Gastroesophageal sphincter (tissue), 4 donors: ENCODE measurements around the gene SOX21. TPM values are rescaled to one million over a fixed set of nuclear protein-coding genes. Genes with fewer than 3 reads are reported as not detected.

ENCODE experiments used
- ATAC-seq: fragments of 150-250 bp; one replicate; pipeline ENCODE4 v1.9.1; 2016; ENCODE audit warnings: mild to moderate bottlenecking, moderate library complexity
- H3K27ac ChIP-seq, 4 donors: fragments of 200-600 bp; sonication (generic) in 3 of 4; 1 replicate in 3 of 4; 2 replicates in 1 of 4; pipeline ENCODE4 v1.5.1; 2016 to 2019
- H3K27me3 ChIP-seq: fragments of 200-600 bp; sonication (generic); one replicate; pipeline ENCODE4 v1.5.1; 2019
- H3K36me3 ChIP-seq, 2 donors: fragments of 200-600 bp; sonication (generic); one replicate each; pipeline ENCODE4 v1.5.1; 2019; ENCODE audit warnings: control low read depth in 1 of 2
- H3K4me1 ChIP-seq, 3 donors: fragments of 200-600 bp; sonication (generic); 1 replicate in 2 of 3; 2 replicates in 1 of 3; pipeline ENCODE4 v1.5.1; 2016 to 2019; ENCODE audit warnings: control low read depth in 2 of 3
- H3K4me3 ChIP-seq, 2 donors: fragments of 200-600 bp; sonication (generic); one replicate each; pipeline ENCODE4 v1.5.1; 2019; ENCODE audit warnings: mild to moderate bottlenecking in 1 of 2, moderate library complexity in 1 of 2
- H3K9me3 ChIP-seq, 3 donors: fragments of 200-600 bp; sonication (generic); one replicate each; pipeline ENCODE4 v1.5.1; 2017 to 2019; ENCODE audit warnings: control low read depth in 2 of 3
- EP300 ChIP-seq: sonication (generic); formaldehyde crosslinking; IDR thresholded peaks from one replicate; pipeline ENCODE4 v1.6.1; 2017; ENCODE audit warnings: antibody characterized with exemption, mild to moderate bottlenecking
- POLR2A ChIP-seq, 2 donors: fragments of 450-650 bp; IDR thresholded peaks; one replicate each; pipeline ENCODE4 v1.6.1; 2017; ENCODE audit warnings: antibody characterized with exemption in 2 of 2, mild to moderate bottlenecking in 2 of 2, moderate library complexity in 1 of 2
- POLR2AphosphoS5 ChIP-seq: sonication (generic); formaldehyde crosslinking; IDR thresholded peaks from one replicate; pipeline ENCODE4 v1.6.1; 2017; ENCODE audit warnings: antibody characterized with exemption
- WGBS, 2 donors: methylation state at CpG; one replicate each; pipeline ENCODE4 v1.1.5; 2018; ENCODE audit warnings: low coverage in 1 of 2; 5-methylcytosine and 5-hydroxymethylcytosine counted together
- total RNA-seq, 4 donors: library from RNA; depleted of rRNA; stranded (reverse); fragments of >200 nt; gene quantifications; one replicate each; pipeline ENCODE4 v1.1.0, GENCODE V29; 2016
- TF ChIP-seq, protein P1 (sequence below), 4 experiments: fragments of 200-600 bp in 2 of 4; fragments of 450-650 bp in 2 of 4; sonication (generic) in 1 of 4; IDR thresholded peaks; one replicate each; pipeline ENCODE4 v1.5.1; 2017 to 2019; ENCODE audit warnings: antibody characterized with exemption in 4 of 4, mild to moderate bottlenecking in 2 of 4, moderate library complexity in 2 of 4

The SOX21 gene
- total RNA-seq, 4 donors from 2014 or later = 0.47 to 0.59 TPM; not detected in 2

DNA sequence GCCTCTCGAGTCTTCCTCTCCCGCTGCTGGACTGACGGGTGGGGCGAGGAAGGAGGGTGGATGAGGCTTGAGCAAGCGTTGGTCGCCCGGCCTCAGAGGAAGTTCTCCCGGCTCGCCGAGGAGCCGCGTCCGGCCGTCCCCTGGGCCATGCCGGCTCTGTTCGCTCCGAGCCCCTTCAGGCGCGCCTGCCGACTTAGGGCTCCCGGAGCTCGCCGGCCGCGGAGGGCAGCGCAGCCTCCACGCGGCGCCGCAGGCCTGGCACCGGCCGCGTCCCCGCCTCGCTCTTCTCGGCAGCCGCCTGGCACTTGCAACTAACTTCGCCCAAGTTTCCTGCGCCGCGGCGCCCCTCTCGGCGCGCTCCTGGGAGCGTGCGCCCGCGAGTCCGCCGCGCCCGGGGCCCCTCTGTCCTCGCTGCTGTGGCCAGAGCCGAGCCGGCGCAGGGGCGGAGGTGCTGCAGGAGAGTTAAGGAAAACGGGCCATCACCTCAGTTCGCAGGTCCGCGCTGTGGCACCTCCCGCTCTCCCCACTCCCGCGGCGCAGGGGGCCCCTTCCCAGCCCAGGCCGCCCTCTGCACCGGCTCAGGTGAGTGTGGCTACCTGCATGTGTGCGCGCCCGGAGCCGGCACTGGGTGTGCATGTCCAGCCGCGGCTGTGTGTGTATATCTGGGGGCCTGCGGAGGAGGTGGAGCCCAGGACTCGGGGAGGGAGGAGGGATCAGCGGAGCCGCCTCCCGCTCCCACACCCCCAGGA, 641 bp upstream of the SOX21 start:
- peak; percentile 29 for ATAC-seq
- Histone ChIP-seq H3K4me1 (peaks cover 0 to 37% (median 23%) of the 10 kb centered on the region in 3 donors), H3K36me3 (no peaks in the 10 kb centered on the region), H3K27ac (no peak overlapping the region), H3K4me3 (peak overlapping the region in 1 of 2 donors; percentile 37), H3K9me3 (no peaks in the 10 kb centered on the region), H3K27me3 (peaks cover 98% of the 10 kb centered on the region)
- WGBS, 2 donors = no CpG with 5 or more reads among the region's 79 CpGs
- TF ChIP-seq, protein P1, sequence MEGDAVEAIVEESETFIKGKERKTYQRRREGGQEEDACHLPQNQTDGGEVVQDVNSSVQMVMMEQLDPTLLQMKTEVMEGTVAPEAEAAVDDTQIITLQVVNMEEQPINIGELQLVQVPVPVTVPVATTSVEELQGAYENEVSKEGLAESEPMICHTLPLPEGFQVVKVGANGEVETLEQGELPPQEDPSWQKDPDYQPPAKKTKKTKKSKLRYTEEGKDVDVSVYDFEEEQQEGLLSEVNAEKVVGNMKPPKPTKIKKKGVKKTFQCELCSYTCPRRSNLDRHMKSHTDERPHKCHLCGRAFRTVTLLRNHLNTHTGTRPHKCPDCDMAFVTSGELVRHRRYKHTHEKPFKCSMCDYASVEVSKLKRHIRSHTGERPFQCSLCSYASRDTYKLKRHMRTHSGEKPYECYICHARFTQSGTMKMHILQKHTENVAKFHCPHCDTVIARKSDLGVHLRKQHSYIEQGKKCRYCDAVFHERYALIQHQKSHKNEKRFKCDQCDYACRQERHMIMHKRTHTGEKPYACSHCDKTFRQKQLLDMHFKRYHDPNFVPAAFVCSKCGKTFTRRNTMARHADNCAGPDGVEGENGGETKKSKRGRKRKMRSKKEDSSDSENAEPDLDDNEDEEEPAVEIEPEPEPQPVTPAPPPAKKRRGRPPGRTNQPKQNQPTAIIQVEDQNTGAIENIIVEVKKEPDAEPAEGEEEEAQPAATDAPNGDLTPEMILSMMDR (IDR thresholded peaks at IDR 0.05) = no peak
- TF ChIP-seq POLR2A (IDR thresholded peaks at IDR 0.05) (no peak), EP300 (no peak), POLR2AphosphoS5 (no peak)

- Histone ChIP-seq H3K4me1 (peaks cover 0 to 49% (median 28%) of the 10 kb centered on the region in 3 donors), H3K4me3 (peak overlapping the region in 1 of 2 donors; percentile 37), H3K27ac (no peak overlapping the region), H3K36me3 (no peaks in the 10 kb centered on the region), H3K9me3 (no peaks in the 10 kb centered on the region), H3K27me3 (peaks cover 98% of the 10 kb centered on the region)
- WGBS, 2 donors = no CpG with 5 or more reads among the region's 97 CpGs
- TF ChIP-seq POLR2AphosphoS5 = no peak
- no peak for TF ChIP-seq POLR2A (IDR thresholded peaks at IDR 0.05)
- TF ChIP-seq EP300 = no peak
- TF ChIP-seq, protein P1 (IDR thresholded peaks at IDR 0.05) = no peak
- peak; percentile 16 for ATAC-seq
Measured at GRCh38 chr13:94711561-94712286, 621 bp downstream of the SOX21 start.

GRCh38 chr13:94710881-94711560, 1.3 kb downstream of the SOX21 start:
- TF ChIP-seq, protein P1 (IDR thresholded peaks at IDR 0.05) = peak in 1 of 4 experiments; percentile 7
- TF ChIP-seq EP300 (no peak), POLR2AphosphoS5 (no peak), POLR2A (IDR thresholded peaks at IDR 0.05) (no peak)
- Histone ChIP-seq H3K4me3 (peak overlapping the region in 1 of 2 donors; percentile 37), H3K27ac (no peak overlapping the region), H3K4me1 (peaks cover 0 to 53% (median 28%) of the 10 kb centered on the region in 3 donors), H3K9me3 (no peaks in the 10 kb centered on the region), H3K36me3 (no peaks in the 10 kb centered on the region), H3K27me3 (peaks cover 98% of the 10 kb centered on the region)
- WGBS, 2 donors = 7% methylated on average over 7 of the region's 81 CpGs; no CpG with 5 or more reads in 1 of the 2 donors
- ATAC-seq = no peak

DNA sequence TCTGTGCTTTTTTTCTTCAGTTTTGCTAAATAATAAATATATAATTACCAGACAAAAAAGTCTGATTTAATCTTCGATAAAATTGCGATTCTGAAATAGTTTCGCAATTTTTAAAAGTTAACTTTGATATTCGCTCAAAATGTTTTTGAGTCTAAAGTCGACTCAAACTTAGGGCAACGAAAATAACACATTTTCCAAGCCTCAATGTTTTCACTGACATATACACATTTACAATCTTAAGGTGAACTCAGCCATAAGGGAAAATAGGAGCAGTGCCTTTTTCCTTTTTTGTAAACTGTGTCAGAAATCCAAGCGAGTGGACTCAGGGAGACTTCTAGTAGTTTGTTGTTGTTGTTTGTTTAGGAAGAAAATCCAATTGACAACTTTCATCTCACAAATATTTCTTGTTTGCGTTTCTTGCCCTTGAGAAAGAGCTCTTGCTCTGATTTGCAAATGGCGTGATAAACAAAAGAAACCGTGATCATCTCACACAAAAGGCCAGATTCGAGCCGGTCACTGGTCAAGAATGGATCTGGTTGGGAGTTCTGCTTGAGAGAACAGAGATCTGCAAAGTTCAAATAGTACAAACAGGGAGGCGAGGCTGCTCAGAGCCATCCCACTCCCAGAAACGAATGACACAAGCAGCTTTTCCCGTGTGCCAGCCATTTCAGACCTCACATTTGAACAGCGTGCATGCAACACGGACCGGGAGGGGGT, 2.1 kb downstream of the SOX21 start:
- no peaks in the 10 kb centered on the region for H3K9me3 ChIP-seq
- 14 to 16% methylated on average over 18 of the region's 18 CpGs for WGBS, 2 donors
- H3K27me3 ChIP-seq = peaks cover 98% of the 10 kb centered on the region
- no peak overlapping the region for H3K4me3 ChIP-seq
- no peak overlapping the region for H3K27ac ChIP-seq
- H3K36me3 ChIP-seq = no peaks in the 10 kb centered on the region
- no peak for ATAC-seq
- TF ChIP-seq, protein P1 (IDR thresholded peaks at IDR 0.05) = no peak
- no peak for TF ChIP-seq POLR2AphosphoS5
- no peak for TF ChIP-seq EP300
- no peak for TF ChIP-seq POLR2A (IDR thresholded peaks at IDR 0.05)
- H3K4me1 ChIP-seq = peaks cover 0 to 53% (median 28%) of the 10 kb centered on the region in 3 donors
